ENCODE measurements around the gene HIRIP3. TPM values are rescaled to one million over a fixed set of nuclear protein-coding genes. Genes with fewer than 3 reads are reported as not detected.
A peak's percentile ranks its signal among the peaks of the same experiment; 100 is the strongest.

HIRIP3 gene
- total RNA-seq, 1 experiment from 2014 or later: 9.6 TPM

- H3K9ac ChIP-seq (ENCODE audit: low read length): no peak overlapping the region
- H3K4me2 ChIP-seq (ENCODE audit: low read depth, low read length, poor library complexity, severe bottlenecking): no peak overlapping the region
- H3K9me3 ChIP-seq (ENCODE audit: low read length): no peaks in the 10 kb centered on the region
- H3K36me3 ChIP-seq (ENCODE audit: insufficient read depth, low read length): no peaks in the 10 kb centered on the region
- H3K4me1 ChIP-seq (ENCODE audit: low read length): peaks cover 23% of the 10 kb centered on the region
- no peak overlapping the region for H3K4me3 ChIP-seq (ENCODE audit: low read length)
- no peak overlapping the region for H2AFZ ChIP-seq (ENCODE audit: low read length)
- H3K27ac ChIP-seq (ENCODE audit: low read length): no peak overlapping the region
- DNase-seq: no peak
- H4K20me1 ChIP-seq (ENCODE audit: insufficient read depth, low read depth, low read length): no peaks in the 10 kb centered on the region
- no peaks in the 10 kb centered on the region for H3K9me2 ChIP-seq (replicated peaks; ENCODE audit: insufficient read depth, low read length)
- H3K27me3 ChIP-seq (ENCODE audit: low read length): no peaks in the 10 kb centered on the region
- peaks cover 12% of the 10 kb centered on the region for H3K79me2 ChIP-seq (ENCODE audit: low read length)
These were observed 36.1 kb downstream of the HIRIP3 start for GRCh38 chr16:29959293-29959692.

- H3K79me2 ChIP-seq (ENCODE audit: low read length): peaks cover 12% of the 10 kb centered on the region
- H3K4me2 ChIP-seq (ENCODE audit: low read depth, low read length, poor library complexity, severe bottlenecking): no peak overlapping the region
- H3K27me3 ChIP-seq (ENCODE audit: low read length): no peaks in the 10 kb centered on the region
- no peaks in the 10 kb centered on the region for H3K9me3 ChIP-seq (ENCODE audit: low read length)
- no peaks in the 10 kb centered on the region for H3K36me3 ChIP-seq (ENCODE audit: insufficient read depth, low read length)
- no peak overlapping the region for H3K27ac ChIP-seq (ENCODE audit: low read length)
- H3K4me1 ChIP-seq (ENCODE audit: low read length): peaks cover 23% of the 10 kb centered on the region
- no peak for DNase-seq
- no peaks in the 10 kb centered on the region for H3K9me2 ChIP-seq (replicated peaks; ENCODE audit: insufficient read depth, low read length)
- no peak overlapping the region for H3K4me3 ChIP-seq (ENCODE audit: low read length)
- H2AFZ ChIP-seq (ENCODE audit: low read length): no peak overlapping the region
- H4K20me1 ChIP-seq (ENCODE audit: insufficient read depth, low read depth, low read length): no peaks in the 10 kb centered on the region
- H3K9ac ChIP-seq (ENCODE audit: low read length): no peak overlapping the region
These were observed 36.7 kb downstream of the HIRIP3 start for GRCh38 chr16:29958756-29959155.

- no peak overlapping the region for H3K9ac ChIP-seq (ENCODE audit: low read length)
- no peak overlapping the region for H3K4me2 ChIP-seq (ENCODE audit: low read depth, low read length, poor library complexity, severe bottlenecking)
- no peak overlapping the region for H3K4me3 ChIP-seq (ENCODE audit: low read length)
- no peaks in the 10 kb centered on the region; the same call in 1 of the 2 replicates for H3K9me3 ChIP-seq (ENCODE audit: low read length)
- peaks cover 6% of the 10 kb centered on the region for H3K4me1 ChIP-seq (ENCODE audit: low read length)
- H3K36me3 ChIP-seq (ENCODE audit: insufficient read depth, low read length): no peaks in the 10 kb centered on the region
- no peak overlapping the region for H3K27ac ChIP-seq (ENCODE audit: low read length)
- H3K79me2 ChIP-seq (ENCODE audit: low read length): no peaks in the 10 kb centered on the region
- no peaks in the 10 kb centered on the region for H3K27me3 ChIP-seq (ENCODE audit: low read length)
- no peak overlapping the region for H2AFZ ChIP-seq (ENCODE audit: low read length)
- no peaks in the 10 kb centered on the region for H4K20me1 ChIP-seq (ENCODE audit: insufficient read depth, low read depth, low read length)
- no peak for DNase-seq
- H3K9me2 ChIP-seq (replicated peaks; ENCODE audit: insufficient read depth, low read length): no peaks in the 10 kb centered on the region
These were observed 43.6 kb downstream of the HIRIP3 start for GRCh38 chr16:29951625-29952365.

GRCh38 chr16:29950806-29951461, 44.5 kb downstream of the HIRIP3 start:
- Histone ChIP-seq H3K4me2 (ENCODE audit: low read depth, low read length, poor library complexity, severe bottlenecking) (no peak overlapping the region), H3K4me3 (ENCODE audit: low read length) (no peak overlapping the region), H4K20me1 (ENCODE audit: insufficient read depth, low read depth, low read length) (no peaks in the 10 kb centered on the region), H3K9me2 (replicated peaks; ENCODE audit: insufficient read depth, low read length) (no peaks in the 10 kb centered on the region), H3K79me2 (ENCODE audit: low read length) (no peaks in the 10 kb centered on the region), H3K36me3 (ENCODE audit: insufficient read depth, low read length) (no peaks in the 10 kb centered on the region), H3K27ac (ENCODE audit: low read length) (no peak overlapping the region), H3K9ac (ENCODE audit: low read length) (no peak overlapping the region), H3K27me3 (ENCODE audit: low read length) (no peaks in the 10 kb centered on the region), H2AFZ (ENCODE audit: low read length) (no peak overlapping the region), H3K9me3 (ENCODE audit: low read length) (no peaks in the 10 kb centered on the region; the same call in 1 of the 2 replicates), H3K4me1 (ENCODE audit: low read length) (peaks cover 6% of the 10 kb centered on the region)
- no peak for DNase-seq

GRCh38 chr16:29947897-29948296, 47.5 kb downstream of the HIRIP3 start:
- Histone ChIP-seq H2AFZ (ENCODE audit: low read length) (no peak overlapping the region), H3K27me3 (ENCODE audit: low read length) (no peaks in the 10 kb centered on the region), H3K4me3 (ENCODE audit: low read length) (no peak overlapping the region), H3K9ac (ENCODE audit: low read length) (no peak overlapping the region), H3K27ac (ENCODE audit: low read length) (no peak overlapping the region), H3K9me2 (replicated peaks; ENCODE audit: insufficient read depth, low read length) (no peaks in the 10 kb centered on the region), H3K4me2 (ENCODE audit: low read depth, low read length, poor library complexity, severe bottlenecking) (no peak overlapping the region), H4K20me1 (ENCODE audit: insufficient read depth, low read depth, low read length) (no peaks in the 10 kb centered on the region), H3K9me3 (ENCODE audit: low read length) (no peaks in the 10 kb centered on the region; the same call in 1 of the 2 replicates), H3K36me3 (ENCODE audit: insufficient read depth, low read length) (no peaks in the 10 kb centered on the region), H3K79me2 (ENCODE audit: low read length) (no peaks in the 10 kb centered on the region), H3K4me1 (ENCODE audit: low read length) (peaks cover 4% of the 10 kb centered on the region)
- no peak for DNase-seq

- Histone ChIP-seq H3K4me2 (ENCODE audit: low read depth, low read length, poor library complexity, severe bottlenecking) (peak overlapping the region; percentile 16), H3K4me1 (ENCODE audit: low read length) (peaks cover 4% of the 10 kb centered on the region), H3K9ac (ENCODE audit: low read length) (0 out of 2 replicates have a peak overlapping the region, but pooled peaks have one; percentile 8), H3K9me2 (replicated peaks; ENCODE audit: insufficient read depth, low read length) (no peaks in the 10 kb centered on the region), H3K79me2 (ENCODE audit: low read length) (no peaks in the 10 kb centered on the region), H3K9me3 (ENCODE audit: low read length) (no peaks in the 10 kb centered on the region), H3K4me3 (ENCODE audit: low read length) (no peak overlapping the region), H2AFZ (ENCODE audit: low read length) (no peak overlapping the region; the same call in 1 of the 2 replicates), H4K20me1 (ENCODE audit: insufficient read depth, low read depth, low read length) (no peaks in the 10 kb centered on the region), H3K27ac (ENCODE audit: low read length) (no peak overlapping the region), H3K36me3 (ENCODE audit: insufficient read depth, low read length) (no peaks in the 10 kb centered on the region), H3K27me3 (ENCODE audit: low read length) (no peaks in the 10 kb centered on the region)
- DNase-seq: no peak
These were observed 51.3 kb downstream of the HIRIP3 start for GRCh38 chr16:29943846-29944799.
